CD4-positive, alpha-beta T cell (primary cell): ENCODE data around the gene MAPK8IP2. TPM values are rescaled to one million over a fixed set of nuclear protein-coding genes. Genes with fewer than 3 reads are reported as not detected.

ENCODE experiments used
- ATAC-seq: fragments of 200-7000 bp; cut with Tn5 transposase; one replicate; pipeline ENCODE4 v1.10.0; 2022; ENCODE audit warnings: mild to moderate bottlenecking; ENCODE audit not compliant: poor library complexity
- CTCF ChIA-PET: fragments of 350-600 bp; sonication (Branson Sonifier 250); formaldehyde crosslinking; loops from one replicate; lab custom pipeline; 2021; ENCODE audit warnings: antibody characterized with exemption, inconsistent platforms; lab: Charles Lee
- POLR2A ChIA-PET: fragments of 350-600 bp; sonication (Branson Sonifier 250); formaldehyde crosslinking; loops from one replicate; lab custom pipeline; 2021; ENCODE audit warnings: antibody characterized with exemption, inconsistent platforms; lab: Charles Lee
- DNase-seq, 14 experiments: peaks; one replicate each; pipeline ENCODE4 v3.0.0-alpha.2; 2013 to 2020; ENCODE audit warnings: mixed read lengths in 2 of 14
- H3K27ac ChIP-seq, 2 donors: one replicate each; pipeline versions ENCODE4 v1.5.1 to v1.7.0; 2013; ENCODE audit warnings: low read length in 2 of 2, low read depth in 1 of 2, mild to moderate bottlenecking in 1 of 2
- H3K27me3 ChIP-seq, 2 experiments: 1 replicate in 1 of 2; 2 replicates in 1 of 2; pipeline versions ENCODE4 v1.6.1 to v1.7.0; 2013; ENCODE audit warnings: low read length in 2 of 2, control low read depth in 1 of 2, mild to moderate bottlenecking in 1 of 2, moderate library complexity in 1 of 2; ENCODE audit not compliant: insufficient read depth in 2 of 2, control insufficient read depth in 1 of 2
- H3K36me3 ChIP-seq: one replicate; pipeline ENCODE4 v1.6.1; 2013; ENCODE audit warnings: low read length, control low read depth; ENCODE audit not compliant: insufficient read depth
- H3K4me1 ChIP-seq: one replicate; pipeline ENCODE4 v1.6.1; 2013; ENCODE audit warnings: low read length, control low read depth; ENCODE audit not compliant: insufficient read depth
- H3K4me3 ChIP-seq: one replicate; pipeline ENCODE4 v1.5.1; 2013; ENCODE audit warnings: mild to moderate bottlenecking, low read length, moderate library complexity
- H3K9me3 ChIP-seq, 2 experiments: 1 replicate in 1 of 2; 2 replicates in 1 of 2; pipeline versions ENCODE4 v1.6.1 to v1.7.0; 2013; ENCODE audit warnings: low read length in 2 of 2, mild to moderate bottlenecking in 2 of 2, control low read depth in 1 of 2, moderate library complexity in 1 of 2; ENCODE audit not compliant: control insufficient read depth in 1 of 2, insufficient read depth in 1 of 2
- H3K27ac Mint-ChIP-seq: one replicate; pipeline ENCODE4 v1.8.0; 2020; ENCODE audit warnings: mixed read lengths
- H3K27me3 Mint-ChIP-seq: one replicate; pipeline ENCODE4 v1.8.0; 2021; ENCODE audit warnings: mixed read lengths
- H3K36me3 Mint-ChIP-seq: one replicate; pipeline ENCODE4 v1.8.0; 2021; ENCODE audit warnings: low read depth, mixed read lengths
- H3K4me1 Mint-ChIP-seq: one replicate; pipeline ENCODE4 v1.8.0; 2021; ENCODE audit warnings: low read depth, mixed read lengths
- H3K4me3 Mint-ChIP-seq: one replicate; pipeline ENCODE4 v1.8.0; 2020; ENCODE audit warnings: mild to moderate bottlenecking, mixed read lengths
- H3K9me3 Mint-ChIP-seq: one replicate; pipeline ENCODE4 v1.8.0; 2020; ENCODE audit warnings: mixed read lengths
- intact Hi-C, 2 experiments: fragments of 100-400 bp; cut with DNase I in 1 of 2; cut with micrococcal nuclease in 1 of 2; formaldehyde crosslinking; loops; one replicate each; pipeline versions ENCODE4 v1.15.1 to v1.9.0; 2023 to 2025; cut with DNase I, micrococcal nuclease
- total RNA-seq, 174 experiments: library from RNA in 2 of 174; stranded (reverse) in 2 of 174; gene quantifications; one replicate each; pipeline ENCODE4 v1.2.3 and lab custom pipeline; 2021 to 2026
- TF ChIP-seq, protein P1 (sequence below): fragments of 200-600 bp; IDR thresholded peaks from one replicate; pipeline ENCODE4 v1.8.0; 2022; ENCODE audit warnings: antibody characterized with exemption, mild to moderate bottlenecking

MAPK8IP2 gene
- total RNA-seq, 2 experiments from 2014 or later: 0.31 to 0.52 TPM

DNA sequence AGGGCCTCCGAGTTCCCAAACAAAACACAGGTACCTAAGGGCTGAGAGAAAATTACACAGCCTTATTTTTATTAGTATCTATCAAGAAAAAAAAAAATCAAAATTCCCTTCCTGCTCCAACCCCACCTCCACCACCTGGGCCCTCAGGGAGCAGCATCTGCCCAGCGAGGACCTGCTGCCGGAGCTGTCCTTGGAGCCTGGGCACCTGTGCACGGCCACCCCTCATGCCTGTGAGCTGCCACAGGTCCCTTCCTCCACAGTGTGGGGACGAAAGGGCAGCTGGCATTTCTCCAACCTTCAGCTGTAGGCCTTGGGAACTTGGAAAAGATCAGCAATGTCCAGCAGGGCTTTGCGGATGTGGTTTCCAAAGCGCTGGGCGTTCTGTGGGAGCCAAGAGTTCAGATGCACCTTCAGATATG is 31.5 kb upstream of the MAPK8IP2 start:
- H3K27me3 Mint-ChIP-seq: no peaks in the 10 kb centered on the region
- H3K27ac Mint-ChIP-seq: no peak overlapping the region
- CTCF ChIA-PET: interaction anchor here (1.0 kb wide), 1 partner anchor 44 kb away, joined by 3 read pairs; the partner anchor contains the start of gene SCO2
- H3K4me1 Mint-ChIP-seq: no peaks in the 10 kb centered on the region
- ATAC-seq (no peak), DNase-seq (no peak)
- Histone ChIP-seq H3K9me3 (no peaks in the 10 kb centered on the region), H3K27ac (no peak overlapping the region), H3K36me3 (peaks cover 42% of the 10 kb centered on the region), H3K4me3 (no peak overlapping the region), H3K4me1 (no peaks in the 10 kb centered on the region), H3K27me3 (no peaks in the 10 kb centered on the region)
- POLR2A ChIA-PET: interaction anchor here (0.6 to 1.6 kb wide), 3 partner anchors 9 to 40 kb away, joined by 3 read pairs; no protein-coding TSS in a partner anchor
- intact Hi-C loops: no loop called here
- H3K9me3 Mint-ChIP-seq: no peaks in the 10 kb centered on the region
- TF ChIP-seq, protein P1, sequence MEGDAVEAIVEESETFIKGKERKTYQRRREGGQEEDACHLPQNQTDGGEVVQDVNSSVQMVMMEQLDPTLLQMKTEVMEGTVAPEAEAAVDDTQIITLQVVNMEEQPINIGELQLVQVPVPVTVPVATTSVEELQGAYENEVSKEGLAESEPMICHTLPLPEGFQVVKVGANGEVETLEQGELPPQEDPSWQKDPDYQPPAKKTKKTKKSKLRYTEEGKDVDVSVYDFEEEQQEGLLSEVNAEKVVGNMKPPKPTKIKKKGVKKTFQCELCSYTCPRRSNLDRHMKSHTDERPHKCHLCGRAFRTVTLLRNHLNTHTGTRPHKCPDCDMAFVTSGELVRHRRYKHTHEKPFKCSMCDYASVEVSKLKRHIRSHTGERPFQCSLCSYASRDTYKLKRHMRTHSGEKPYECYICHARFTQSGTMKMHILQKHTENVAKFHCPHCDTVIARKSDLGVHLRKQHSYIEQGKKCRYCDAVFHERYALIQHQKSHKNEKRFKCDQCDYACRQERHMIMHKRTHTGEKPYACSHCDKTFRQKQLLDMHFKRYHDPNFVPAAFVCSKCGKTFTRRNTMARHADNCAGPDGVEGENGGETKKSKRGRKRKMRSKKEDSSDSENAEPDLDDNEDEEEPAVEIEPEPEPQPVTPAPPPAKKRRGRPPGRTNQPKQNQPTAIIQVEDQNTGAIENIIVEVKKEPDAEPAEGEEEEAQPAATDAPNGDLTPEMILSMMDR: no peak
- peaks cover 40% of the 10 kb centered on the region for H3K36me3 Mint-ChIP-seq
- no peak overlapping the region for H3K4me3 Mint-ChIP-seq

DNA sequence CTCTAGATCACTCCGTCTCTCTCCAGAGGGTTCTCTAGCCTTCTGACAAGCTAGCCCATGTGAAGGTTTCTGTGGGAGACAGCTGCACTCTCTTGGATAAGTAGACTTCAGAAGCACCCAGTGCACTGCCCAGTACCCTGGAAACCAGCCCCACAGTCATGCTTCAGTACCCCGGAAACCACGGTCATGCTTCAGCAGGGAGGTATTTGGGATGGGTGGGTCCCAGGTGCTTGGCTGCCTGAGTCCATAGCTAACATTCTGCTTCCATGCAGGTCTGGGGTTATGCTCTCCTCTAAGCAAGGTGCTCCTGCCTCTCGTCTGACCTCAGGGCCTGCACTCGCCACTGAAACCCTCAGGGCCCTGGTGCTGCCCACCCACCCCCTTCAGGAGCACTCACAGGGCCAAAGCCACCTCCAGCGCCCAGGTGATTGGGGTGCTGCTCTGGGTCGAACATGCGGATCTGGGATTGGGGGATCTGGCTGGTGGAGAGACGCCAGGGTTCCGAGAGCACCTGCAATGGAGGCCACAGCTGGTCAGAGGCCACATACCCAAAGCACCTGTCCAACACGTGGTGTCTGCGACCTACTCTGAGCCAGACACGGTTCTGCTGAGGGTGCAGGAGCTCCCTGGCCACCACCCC is 30.6 kb upstream of the MAPK8IP2 start:
- H3K36me3 ChIP-seq: peaks cover 42% of the 10 kb centered on the region
- CTCF ChIA-PET: interaction anchor here (1.0 kb wide), 1 partner anchor 45 kb away, joined by 3 read pairs; the partner anchor contains the start of gene SCO2
- POLR2A ChIA-PET: interaction anchor here (1.0 kb wide), 1 partner anchor 41 kb away, joined by 3 read pairs; no protein-coding TSS in a partner anchor

DNA sequence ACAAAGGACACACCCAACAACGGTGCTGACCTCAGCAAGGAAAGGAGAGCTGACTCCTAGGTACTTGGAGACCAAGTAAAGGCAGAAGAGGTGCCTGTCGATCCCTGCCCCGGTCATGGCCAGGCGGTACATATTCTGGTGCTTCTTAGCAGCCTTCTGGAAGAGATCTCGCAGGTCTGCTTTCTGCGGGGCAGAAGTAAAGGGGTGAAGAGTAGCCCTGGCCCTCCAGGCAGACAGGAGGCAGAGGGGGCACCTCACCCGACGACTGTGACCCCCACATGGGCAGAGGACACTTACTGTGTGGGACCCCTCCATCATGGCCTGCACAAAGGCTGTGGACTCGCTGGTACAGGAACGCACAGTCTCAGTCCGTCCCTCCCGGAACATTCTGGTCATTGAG is 29.7 kb upstream of the MAPK8IP2 start:
- DNase-seq (no peak), ATAC-seq (no peak)
- intact Hi-C loops: no loop called here
- no peak overlapping the region for H3K4me3 ChIP-seq
- H3K4me1 ChIP-seq: no peaks in the 10 kb centered on the region
- Mint-ChIP-seq H3K27ac (no peak overlapping the region), H3K4me1 (no peaks in the 10 kb centered on the region), H3K36me3 (peaks cover 43% of the 10 kb centered on the region), H3K27me3 (no peaks in the 10 kb centered on the region), H3K9me3 (no peaks in the 10 kb centered on the region), H3K4me3 (no peak overlapping the region)
- H3K9me3 ChIP-seq: no peaks in the 10 kb centered on the region
- no peak overlapping the region for H3K27ac ChIP-seq
- TF ChIP-seq, protein P1: no peak
- H3K27me3 ChIP-seq: no peaks in the 10 kb centered on the region
- peaks cover 43% of the 10 kb centered on the region for H3K36me3 ChIP-seq
- CTCF ChIA-PET: no interaction called here
- POLR2A ChIA-PET: no interaction called here

More for the DNA sequence above, 30.6 kb upstream of the MAPK8IP2 start:
- no peaks in the 10 kb centered on the region for H3K4me1 ChIP-seq
- no peak overlapping the region for H3K4me3 Mint-ChIP-seq
- TF ChIP-seq, protein P1: no peak
- H3K27ac Mint-ChIP-seq: no peak overlapping the region
- ATAC-seq (no peak), DNase-seq (no peak)
- H3K27ac ChIP-seq: no peak overlapping the region
- H3K4me1 Mint-ChIP-seq: no peaks in the 10 kb centered on the region
- H3K4me3 ChIP-seq: no peak overlapping the region
- intact Hi-C loops: no loop called here
- peaks cover 40% of the 10 kb centered on the region for H3K36me3 Mint-ChIP-seq
- H3K9me3 ChIP-seq: no peaks in the 10 kb centered on the region
- H3K9me3 Mint-ChIP-seq: no peaks in the 10 kb centered on the region
- no peaks in the 10 kb centered on the region for H3K27me3 ChIP-seq
- no peaks in the 10 kb centered on the region for H3K27me3 Mint-ChIP-seq
